ENCODE results near the gene GOLGA8J.
A peak's percentile ranks its signal among the peaks of the same experiment; 100 is the strongest.
"Not testable (repeated sequence)": the region's sequence is repeated elsewhere in the genome, so short reads cannot be mapped to it uniquely, and the experiment has no call there.

The GOLGA8J gene

GRCh38 chr15:30046430-30046829, 36.3 kb upstream of the GOLGA8J start:
- no peak overlapping the region for H3K4me3 ChIP-seq (ENCODE audit: low read length)
- no peaks in the 10 kb centered on the region for H3K36me3 ChIP-seq (ENCODE audit: insufficient read depth, low read length)
- no peak overlapping the region for H3K4me2 ChIP-seq (ENCODE audit: low read length)
- H3K27me3 ChIP-seq (ENCODE audit: control insufficient read depth, insufficient read depth, low read length) = peaks cover 4% of the 10 kb centered on the region
- no peak overlapping the region for H3K9ac ChIP-seq (ENCODE audit: low read depth, low read length)
- H3K9me3 ChIP-seq (replicated peaks; ENCODE audit: low read length) = no peaks in the 10 kb centered on the region
- peaks cover 6% of the 10 kb centered on the region for H3K4me1 ChIP-seq (ENCODE audit: control insufficient read depth, insufficient read depth, low read length)

DNA sequence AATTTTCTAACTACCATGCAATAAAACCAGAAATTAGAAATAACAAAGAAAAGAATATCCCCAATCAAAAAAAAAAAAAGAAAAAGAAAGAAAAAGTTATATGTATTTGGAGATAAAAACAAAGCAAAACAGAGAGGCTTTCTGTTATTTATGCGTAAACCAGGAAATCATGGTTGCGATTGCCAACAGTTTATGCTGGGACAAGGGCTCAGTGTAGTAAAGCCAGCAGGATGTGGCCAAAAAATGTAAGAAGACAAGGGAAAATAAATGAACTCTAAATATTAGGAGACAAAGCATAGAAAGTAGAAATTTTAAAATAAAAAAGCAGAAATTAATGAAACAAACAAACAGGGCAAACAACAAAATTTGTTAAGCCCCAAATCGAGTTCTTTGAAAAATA, 27.2 kb upstream of the GOLGA8J start:
- Histone ChIP-seq H3K4me1 (ENCODE audit: control insufficient read depth, insufficient read depth, low read length) (no peaks in the 10 kb centered on the region), H3K27me3 (ENCODE audit: control insufficient read depth, insufficient read depth, low read length) (peaks cover 4% of the 10 kb centered on the region)

DNA sequence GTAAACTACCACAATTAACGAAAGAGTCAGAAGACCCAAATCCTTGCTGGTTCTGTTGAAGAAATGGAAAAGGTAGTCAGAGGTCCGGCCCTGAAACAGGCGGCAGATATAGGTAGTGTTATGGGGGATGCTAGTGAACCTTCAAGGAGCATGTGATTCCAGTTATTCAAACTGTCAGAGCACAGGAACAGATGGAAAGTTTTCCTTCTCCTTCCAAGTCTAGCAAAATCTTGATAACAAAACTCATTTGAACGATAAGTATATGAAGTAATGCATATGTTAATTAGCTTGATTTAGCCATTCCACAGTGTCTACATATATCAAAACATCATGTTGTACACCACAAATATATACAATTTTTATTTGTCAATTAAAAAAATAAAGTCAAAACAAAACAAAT, 26.6 kb upstream of the GOLGA8J start:
- H3K27me3 ChIP-seq (ENCODE audit: control insufficient read depth, insufficient read depth, low read length) = peaks cover 3% of the 10 kb centered on the region
- no peaks in the 10 kb centered on the region for H3K4me1 ChIP-seq (ENCODE audit: control insufficient read depth, insufficient read depth, low read length)
- H3K4me2 ChIP-seq (ENCODE audit: low read length) = no peak overlapping the region
- no peaks in the 10 kb centered on the region for H3K9me3 ChIP-seq (replicated peaks; ENCODE audit: low read length)
- H3K36me3 ChIP-seq (ENCODE audit: insufficient read depth, low read length) = no peaks in the 10 kb centered on the region
- H3K9ac ChIP-seq (ENCODE audit: low read depth, low read length) = no peak overlapping the region
- no peak overlapping the region for H3K4me3 ChIP-seq (ENCODE audit: low read length)

More for the DNA sequence above, 27.2 kb upstream of the GOLGA8J start:
- Histone ChIP-seq H3K4me3 (ENCODE audit: low read length) (no peak overlapping the region), H3K4me2 (ENCODE audit: low read length) (no peak overlapping the region), H3K9me3 (replicated peaks; ENCODE audit: low read length) (no peaks in the 10 kb centered on the region), H3K9ac (ENCODE audit: low read depth, low read length) (no peak overlapping the region), H3K36me3 (ENCODE audit: insufficient read depth, low read length) (no peaks in the 10 kb centered on the region)

DNA sequence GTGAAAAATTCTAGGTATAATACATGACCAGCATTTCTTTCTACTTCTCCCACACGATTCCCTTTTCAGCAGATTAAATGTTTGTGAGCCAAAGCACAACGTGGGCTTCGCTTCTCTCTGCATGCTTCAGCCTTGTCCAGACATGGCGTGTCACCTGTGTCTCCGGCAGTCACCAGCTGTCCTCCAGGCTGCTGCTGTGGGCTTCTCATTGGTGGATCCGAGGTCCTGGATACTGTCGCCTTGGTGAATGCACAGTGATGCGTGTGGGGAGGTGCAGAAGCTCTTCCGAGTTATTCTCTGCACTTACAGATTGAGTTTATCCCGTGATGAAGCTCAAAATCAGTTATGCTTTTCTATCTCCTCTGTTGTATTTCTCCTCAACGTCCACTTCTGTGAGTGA, 23.0 kb upstream of the GOLGA8J start:
- no peak overlapping the region for H3K4me2 ChIP-seq (ENCODE audit: low read length)
- H3K4me1 ChIP-seq (ENCODE audit: control insufficient read depth, insufficient read depth, low read length) = peaks cover 22% of the 10 kb centered on the region
- no peak overlapping the region for H3K4me3 ChIP-seq (ENCODE audit: low read length)
- no peaks in the 10 kb centered on the region for H3K9me3 ChIP-seq (replicated peaks; ENCODE audit: low read length)
- no peak overlapping the region for H3K9ac ChIP-seq (ENCODE audit: low read depth, low read length)
- no peaks in the 10 kb centered on the region for H3K36me3 ChIP-seq (ENCODE audit: insufficient read depth, low read length)
- no peaks in the 10 kb centered on the region for H3K27me3 ChIP-seq (ENCODE audit: control insufficient read depth, insufficient read depth, low read length)

- no peaks in the 10 kb centered on the region for H3K27me3 ChIP-seq (ENCODE audit: control insufficient read depth, insufficient read depth, low read length)
- H3K4me3 ChIP-seq (ENCODE audit: low read length) = no peak overlapping the region
- peaks cover 32% of the 10 kb centered on the region for H3K4me1 ChIP-seq (ENCODE audit: control insufficient read depth, insufficient read depth, low read length)
- peak overlapping the region; percentile 37 for H3K4me2 ChIP-seq (ENCODE audit: low read length)
- no peaks in the 10 kb centered on the region for H3K9me3 ChIP-seq (replicated peaks; ENCODE audit: low read length)
- H3K36me3 ChIP-seq (ENCODE audit: insufficient read depth, low read length) = no peaks in the 10 kb centered on the region
- H3K9ac ChIP-seq (ENCODE audit: low read depth, low read length) = no peak overlapping the region
These were observed 19.9 kb upstream of the GOLGA8J start for GRCh38 chr15:30062881-30063280.

GRCh38 chr15:30063835-30064546, 18.8 kb upstream of the GOLGA8J start:
- no peak overlapping the region for H3K9ac ChIP-seq (ENCODE audit: low read depth, low read length)
- no peak overlapping the region for H3K4me3 ChIP-seq (ENCODE audit: low read length)
- H3K4me2 ChIP-seq (ENCODE audit: low read length) = peak overlapping the region; percentile 19
- peaks cover 32% of the 10 kb centered on the region for H3K4me1 ChIP-seq (ENCODE audit: control insufficient read depth, insufficient read depth, low read length)
- H3K36me3 ChIP-seq (ENCODE audit: insufficient read depth, low read length) = no peaks in the 10 kb centered on the region
- no peaks in the 10 kb centered on the region for H3K27me3 ChIP-seq (ENCODE audit: control insufficient read depth, insufficient read depth, low read length)
- no peaks in the 10 kb centered on the region for H3K9me3 ChIP-seq (replicated peaks; ENCODE audit: low read length)

GRCh38 chr15:30065025-30065801, 17.5 kb upstream of the GOLGA8J start:
- no peaks in the 10 kb centered on the region for H3K9me3 ChIP-seq (replicated peaks; ENCODE audit: low read length)
- H3K4me2 ChIP-seq (ENCODE audit: low read length) = peak overlapping the region; percentile 76
- H3K9ac ChIP-seq (ENCODE audit: low read depth, low read length) = peak overlapping the region; percentile 69
- H3K27me3 ChIP-seq (ENCODE audit: control insufficient read depth, insufficient read depth, low read length) = no peaks in the 10 kb centered on the region
- peaks cover 32% of the 10 kb centered on the region for H3K4me1 ChIP-seq (ENCODE audit: control insufficient read depth, insufficient read depth, low read length)
- H3K4me3 ChIP-seq (ENCODE audit: low read length) = peak overlapping the region; percentile 53
- H3K36me3 ChIP-seq (ENCODE audit: insufficient read depth, low read length) = no peaks in the 10 kb centered on the region

- Histone ChIP-seq H3K27me3 (ENCODE audit: control insufficient read depth, insufficient read depth, low read length) (no peaks in the 10 kb centered on the region), H3K4me3 (ENCODE audit: low read length) (no peak overlapping the region), H3K9me3 (replicated peaks; ENCODE audit: low read length) (no peaks in the 10 kb centered on the region), H3K4me2 (ENCODE audit: low read length) (no peak overlapping the region), H3K9ac (ENCODE audit: low read depth, low read length) (no peak overlapping the region), H3K36me3 (ENCODE audit: insufficient read depth, low read length) (no peaks in the 10 kb centered on the region), H3K4me1 (ENCODE audit: control insufficient read depth, insufficient read depth, low read length) (peaks cover 23% of the 10 kb centered on the region)
These were observed 14.4 kb upstream of the GOLGA8J start for GRCh38 chr15:30068326-30068725.

GRCh38 chr15:30072630-30073029, 10.1 kb upstream of the GOLGA8J start:
- Histone ChIP-seq H3K4me3 (ENCODE audit: low read length) (no peak overlapping the region), H3K9ac (ENCODE audit: low read depth, low read length) (no peak overlapping the region), H3K4me1 (ENCODE audit: control insufficient read depth, insufficient read depth, low read length) (peaks cover 2% of the 10 kb centered on the region), H3K9me3 (replicated peaks; ENCODE audit: low read length) (no peaks in the 10 kb centered on the region), H3K36me3 (ENCODE audit: insufficient read depth, low read length) (no peaks in the 10 kb centered on the region), H3K4me2 (ENCODE audit: low read length) (no peak overlapping the region), H3K27me3 (ENCODE audit: control insufficient read depth, insufficient read depth, low read length) (peaks cover 9% of the 10 kb centered on the region)

GRCh38 chr15:30073915-30074314, 8.8 kb upstream of the GOLGA8J start:
- Histone ChIP-seq H3K27me3 (ENCODE audit: control insufficient read depth, insufficient read depth, low read length) (peaks cover 10% of the 10 kb centered on the region), H3K4me3 (ENCODE audit: low read length) (no peak overlapping the region), H3K9ac (ENCODE audit: low read depth, low read length) (no peak overlapping the region), H3K9me3 (replicated peaks; ENCODE audit: low read length) (no peaks in the 10 kb centered on the region), H3K4me2 (ENCODE audit: low read length) (no peak overlapping the region), H3K4me1 (ENCODE audit: control insufficient read depth, insufficient read depth, low read length) (peaks cover 2% of the 10 kb centered on the region), H3K36me3 (ENCODE audit: insufficient read depth, low read length) (no peaks in the 10 kb centered on the region)

DNA sequence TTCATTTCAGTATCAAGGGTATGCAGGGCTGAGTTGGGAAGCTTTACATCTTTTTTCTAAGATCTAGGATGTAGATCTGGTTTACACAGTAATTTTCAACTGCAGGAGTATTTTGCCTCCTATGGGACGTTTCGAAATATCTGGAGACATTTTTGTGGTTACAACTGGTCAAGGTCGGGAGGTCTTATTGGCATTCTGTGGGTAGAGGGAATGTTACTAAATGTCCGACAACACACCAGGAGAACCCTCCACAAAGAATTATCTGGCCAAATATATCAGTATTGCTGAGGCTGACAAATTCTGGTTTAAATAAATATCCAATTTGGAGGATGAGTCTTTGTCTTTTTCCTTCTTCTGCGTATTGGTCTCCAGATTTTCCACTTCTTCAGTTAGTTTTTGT, 1.9 kb upstream of the GOLGA8J start:
- not testable (repeated sequence) for H3K36me3 ChIP-seq (ENCODE audit: insufficient read depth, low read length); H3K9ac ChIP-seq (ENCODE audit: low read depth, low read length)

DNA sequence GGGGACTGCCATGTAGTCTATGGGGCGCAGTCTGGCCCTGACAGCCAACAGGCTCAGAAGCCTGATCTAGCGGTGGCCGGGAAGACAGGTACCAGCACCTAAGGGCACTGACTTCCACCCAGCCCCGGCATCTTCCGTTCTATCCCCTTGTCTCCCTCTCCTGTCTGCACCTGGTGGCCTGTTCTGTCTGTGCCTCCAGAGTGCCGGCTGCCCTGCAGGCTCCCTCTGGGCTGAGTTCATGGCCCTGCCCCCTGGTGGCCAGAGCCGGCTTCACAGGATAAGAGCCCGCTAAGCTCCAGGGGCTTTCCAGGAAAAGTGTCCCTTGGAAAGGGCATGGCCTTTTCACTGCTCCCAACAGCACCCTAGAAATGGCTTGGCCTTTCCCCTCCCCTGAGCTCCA, 15.1 kb downstream of the GOLGA8J start:
- not testable (repeated sequence) for H3K27me3 ChIP-seq (ENCODE audit: control insufficient read depth, insufficient read depth, low read length); H3K9me3 ChIP-seq (replicated peaks; ENCODE audit: low read length); H3K4me3 ChIP-seq (ENCODE audit: low read length); H3K9ac ChIP-seq (ENCODE audit: low read depth, low read length); H3K4me1 ChIP-seq (ENCODE audit: control insufficient read depth, insufficient read depth, low read length); H3K4me2 ChIP-seq (ENCODE audit: low read length); H3K36me3 ChIP-seq (ENCODE audit: insufficient read depth, low read length)

More for the DNA sequence above, 1.9 kb upstream of the GOLGA8J start:
- peak overlapping the region; percentile 49 for H3K4me2 ChIP-seq (ENCODE audit: low read length)
- not testable (repeated sequence) for H3K9me3 ChIP-seq (replicated peaks; ENCODE audit: low read length); H3K4me3 ChIP-seq (ENCODE audit: low read length); H3K4me1 ChIP-seq (ENCODE audit: control insufficient read depth, insufficient read depth, low read length); H3K27me3 ChIP-seq (ENCODE audit: control insufficient read depth, insufficient read depth, low read length)
